ENCODE results near the gene CPED1.

GRCh38 chr7:121172484-121172883, 184.0 kb downstream of the CPED1 start:
- TF ChIP-seq POLR2AphosphoS5 (IDR thresholded peaks at IDR 0.05; ENCODE audit: low read depth, low read length) (no peak), TAF1 (IDR thresholded peaks at IDR 0.05; ENCODE audit: borderline replicate concordance, insufficient read depth, low read length) (no peak), REST (IDR thresholded peaks at IDR 0.05; ENCODE audit: insufficient read depth in 1 of 2, low read depth in 2 of 2, low read length in 2 of 2) (no peak)
